DND-41 (cell line): ENCODE results near the gene OR52A1.

ENCODE experiments used
- CTCF ChIP-seq: IDR thresholded peaks from 2 replicates; pipeline ENCODE4 v1.5.1; 2012; ENCODE audit warnings: borderline replicate concordance, low read length, moderate library complexity, mild to moderate bottlenecking; ENCODE audit not compliant: poor library complexity, severe bottlenecking; ENCODE audit errors: extremely low read depth
- EZH2 ChIP-seq: IDR thresholded peaks from 3 replicates; pipeline ENCODE4 v1.6.1; 2012; ENCODE audit warnings: borderline replicate concordance, low read depth, mild to moderate bottlenecking, moderate library complexity, low read length, inconsistent platforms; ENCODE audit not compliant: severe bottlenecking

- TF ChIP-seq EZH2: no peak
- TF ChIP-seq CTCF: no peak
Observed at GRCh38 chr11:5198285-5198684, 43.7 kb upstream of the OR52A1 start.
